ENCODE results near the gene GSTCD. TPM values are rescaled to one million over a fixed set of nuclear protein-coding genes. Genes with fewer than 3 reads are reported as not detected.

The GSTCD gene
- total and polyA plus RNA-seq, 9 of the 15 experiments (the other 6 are each of a cell fraction or from before 2014, with no cell fraction given) = 4.5 to 36.3 (median 16.0) TPM

DNA sequence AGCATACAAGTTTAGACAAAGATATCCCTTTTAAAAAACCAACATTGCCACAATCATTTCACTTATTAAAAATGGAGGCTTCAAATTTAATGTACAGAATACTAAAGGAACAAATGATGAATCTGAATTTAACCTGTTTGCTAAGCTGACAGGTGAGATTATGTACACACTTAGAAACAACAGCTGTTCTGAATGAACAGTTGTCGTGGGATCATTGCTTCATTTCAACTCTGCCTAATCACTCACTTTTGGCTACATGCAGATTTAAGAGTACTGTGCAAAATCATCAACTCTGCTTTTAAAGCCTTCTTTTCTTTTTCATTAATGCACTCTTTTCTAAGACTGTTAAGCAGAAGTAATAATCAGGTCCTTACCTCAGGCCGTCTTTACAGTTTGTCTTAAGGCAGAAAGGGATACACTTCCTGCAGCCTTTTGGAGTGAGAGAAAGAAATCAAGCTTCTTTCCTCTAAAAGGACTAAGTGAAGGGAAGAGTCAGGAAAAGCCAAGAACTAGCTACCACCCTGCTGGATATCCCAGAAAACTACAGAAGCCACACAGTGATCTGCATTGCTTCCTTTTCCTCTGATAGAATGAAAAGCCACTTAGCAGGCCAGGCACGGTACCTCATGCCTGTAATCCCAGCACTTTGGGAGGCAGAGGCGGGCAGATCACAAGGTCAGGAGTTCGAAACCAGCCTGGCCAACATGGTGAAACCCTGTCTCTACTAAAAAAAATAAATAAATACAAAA lies 132.0 kb downstream of the GSTCD start (continued):
- TF ChIP-seq MCM3 (IDR thresholded peaks at IDR 0.05) (no peak), THRAP3 (IDR thresholded peaks at IDR 0.05; ENCODE audit: borderline replicate concordance) (no peak), ZNF707 (CRISPR knock-in tag; conservative IDR thresholded peaks at IDR 0.05) (no peak), SMARCA5 (IDR thresholded peaks at IDR 0.05) (no peak), PHF20 (IDR thresholded peaks at IDR 0.05; ENCODE audit: partially characterized antibody) (no peak), SMAD3 (CRISPR knock-in tag; conservative IDR thresholded peaks at IDR 0.05) (no peak), HEY1 (CRISPR knock-in tag; IDR thresholded peaks at IDR 0.05; ENCODE audit: borderline replicate concordance) (no peak), ESRRA (IDR thresholded peaks at IDR 0.05; ENCODE audit: borderline replicate concordance, low read depth) (no peak), ZNF76 (CRISPR knock-in tag; IDR thresholded peaks at IDR 0.05; ENCODE audit: borderline replicate concordance) (no peak), NR2C2 (CRISPR knock-in tag; IDR thresholded peaks at IDR 0.05) (no peak), NR2C2 (tag; IDR thresholded peaks at IDR 0.05) (no peak), ETV6 (IDR thresholded peaks at IDR 0.05; ENCODE audit: borderline replicate concordance in 1 of 2, low read depth in 2 of 2, low read length in 1 of 2) (no peak), ETV6 (CRISPR knock-in tag; IDR thresholded peaks at IDR 0.05; ENCODE audit: borderline replicate concordance) (no peak)
- TF ChIP-seq, protein P1, sequence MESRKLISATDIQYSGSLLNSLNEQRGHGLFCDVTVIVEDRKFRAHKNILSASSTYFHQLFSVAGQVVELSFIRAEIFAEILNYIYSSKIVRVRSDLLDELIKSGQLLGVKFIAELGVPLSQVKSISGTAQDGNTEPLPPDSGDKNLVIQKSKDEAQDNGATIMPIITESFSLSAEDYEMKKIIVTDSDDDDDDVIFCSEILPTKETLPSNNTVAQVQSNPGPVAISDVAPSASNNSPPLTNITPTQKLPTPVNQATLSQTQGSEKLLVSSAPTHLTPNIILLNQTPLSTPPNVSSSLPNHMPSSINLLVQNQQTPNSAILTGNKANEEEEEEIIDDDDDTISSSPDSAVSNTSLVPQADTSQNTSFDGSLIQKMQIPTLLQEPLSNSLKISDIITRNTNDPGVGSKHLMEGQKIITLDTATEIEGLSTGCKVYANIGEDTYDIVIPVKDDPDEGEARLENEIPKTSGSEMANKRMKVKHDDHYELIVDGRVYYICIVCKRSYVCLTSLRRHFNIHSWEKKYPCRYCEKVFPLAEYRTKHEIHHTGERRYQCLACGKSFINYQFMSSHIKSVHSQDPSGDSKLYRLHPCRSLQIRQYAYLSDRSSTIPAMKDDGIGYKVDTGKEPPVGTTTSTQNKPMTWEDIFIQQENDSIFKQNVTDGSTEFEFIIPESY (CRISPR knock-in tag; IDR thresholded peaks at IDR 0.05) = no peak
- TF ChIP-seq, protein P2, sequence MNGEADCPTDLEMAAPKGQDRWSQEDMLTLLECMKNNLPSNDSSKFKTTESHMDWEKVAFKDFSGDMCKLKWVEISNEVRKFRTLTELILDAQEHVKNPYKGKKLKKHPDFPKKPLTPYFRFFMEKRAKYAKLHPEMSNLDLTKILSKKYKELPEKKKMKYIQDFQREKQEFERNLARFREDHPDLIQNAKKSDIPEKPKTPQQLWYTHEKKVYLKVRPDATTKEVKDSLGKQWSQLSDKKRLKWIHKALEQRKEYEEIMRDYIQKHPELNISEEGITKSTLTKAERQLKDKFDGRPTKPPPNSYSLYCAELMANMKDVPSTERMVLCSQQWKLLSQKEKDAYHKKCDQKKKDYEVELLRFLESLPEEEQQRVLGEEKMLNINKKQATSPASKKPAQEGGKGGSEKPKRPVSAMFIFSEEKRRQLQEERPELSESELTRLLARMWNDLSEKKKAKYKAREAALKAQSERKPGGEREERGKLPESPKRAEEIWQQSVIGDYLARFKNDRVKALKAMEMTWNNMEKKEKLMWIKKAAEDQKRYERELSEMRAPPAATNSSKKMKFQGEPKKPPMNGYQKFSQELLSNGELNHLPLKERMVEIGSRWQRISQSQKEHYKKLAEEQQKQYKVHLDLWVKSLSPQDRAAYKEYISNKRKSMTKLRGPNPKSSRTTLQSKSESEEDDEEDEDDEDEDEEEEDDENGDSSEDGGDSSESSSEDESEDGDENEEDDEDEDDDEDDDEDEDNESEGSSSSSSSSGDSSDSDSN (IDR thresholded peaks at IDR 0.05; ENCODE audit: borderline replicate concordance in 1 of 2, low read depth in 2 of 2, low read length in 2 of 2) = no peak
- TF ChIP-seq, protein P3, sequence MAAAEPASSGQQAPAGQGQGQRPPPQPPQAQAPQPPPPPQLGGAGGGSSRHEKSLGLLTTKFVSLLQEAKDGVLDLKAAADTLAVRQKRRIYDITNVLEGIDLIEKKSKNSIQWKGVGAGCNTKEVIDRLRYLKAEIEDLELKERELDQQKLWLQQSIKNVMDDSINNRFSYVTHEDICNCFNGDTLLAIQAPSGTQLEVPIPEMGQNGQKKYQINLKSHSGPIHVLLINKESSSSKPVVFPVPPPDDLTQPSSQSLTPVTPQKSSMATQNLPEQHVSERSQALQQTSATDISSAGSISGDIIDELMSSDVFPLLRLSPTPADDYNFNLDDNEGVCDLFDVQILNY (CRISPR knock-in tag; IDR thresholded peaks at IDR 0.05) = no peak
